ENCODE data around the gene NDE1. TPM values are rescaled to one million over a fixed set of nuclear protein-coding genes. Genes with fewer than 3 reads are reported as not detected.

The NDE1 gene
- total and polyA plus RNA-seq, 9 of the 15 experiments (the other 6 are each of a cell fraction or from before 2014, with no cell fraction given), result 3.1 to 59.9 (median 30.0) TPM

- Histone ChIP-seq H3K9me3 (replicated peaks; ENCODE audit: control insufficient read depth, insufficient read depth, low read depth, low read length) (no peaks in the 10 kb centered on the region), H3K4me3 (no peak overlapping the region), H3K36me3 (ENCODE audit: control insufficient read depth, insufficient read depth, low read length) (peaks cover 81% of the 10 kb centered on the region), H4K20me1 (replicated peaks; ENCODE audit: control insufficient read depth, insufficient read depth, low read length) (no peaks in the 10 kb centered on the region), H3K27me3 (ENCODE audit: control insufficient read depth in 2 of 2, insufficient read depth in 2 of 2, low read length in 2 of 2) (no peaks in the 10 kb centered on the region), H2AFZ (ENCODE audit: low read depth, low read length) (no peak overlapping the region), H3K4me1 (replicated peaks in 1 of 2; ENCODE audit: control insufficient read depth in 2 of 2, insufficient read depth in 2 of 2, low read length in 2 of 2) (no peaks in the 10 kb centered on the region), H3K9ac (ENCODE audit: insufficient read depth in 1 of 2, low read depth in 2 of 2, low read length in 2 of 2) (no peak overlapping the region), H3K27ac (ENCODE audit: extremely low read depth, low read depth, low read length) (no peak overlapping the region), H3K9me1 (ENCODE audit: control insufficient read depth, insufficient read depth, low read length) (no peaks in the 10 kb centered on the region), H3K4me2 (ENCODE audit: insufficient read depth, low read length) (no peak overlapping the region), H3K79me2 (ENCODE audit: control insufficient read depth, insufficient read depth, low read length) (no peaks in the 10 kb centered on the region)
- WGBS (ENCODE audit: insufficient coverage, low coverage, missing lambda C conversion rate), result 83% methylated on average over 7 of the region's 8 CpGs
- ATAC-seq, result no peak
- intact Hi-C loops (cut with micrococcal nuclease) (no loop called here), in situ Hi-C loops (cut with MboI) (no loop called here)
- no peak for FAIRE-seq
- BruUV-seq (replicated peaks), result no TSS peak
- no peak for DNase-seq (ENCODE audit: extremely low read depth in 1 of 4, low spot score in 3 of 4)
- TF ChIP-seq ZNF583 (CRISPR knock-in tag; IDR thresholded peaks at IDR 0.05), result no peak
- no peak for TF ChIP-seq REST (IDR thresholded peaks at IDR 0.05; ENCODE audit: borderline replicate concordance)
- TF ChIP-seq REST (CRISPR knock-in tag; IDR thresholded peaks at IDR 0.05; ENCODE audit: low read depth), result no peak
- TF ChIP-seq TCF7L2 (IDR thresholded peaks at IDR 0.05; ENCODE audit: low read depth, low read length), result no peak
- ChIA-PET POLR2A (interaction anchor here (0.8 to 2.1 kb wide), 5 partner anchors 9 to 133 kb away, joined by 3 to 8 read pairs (median 3); no protein-coding TSS in a partner anchor), CTCF (ENCODE audit: low intra/inter-chr PET ratio) (no interaction called here)
Observed at GRCh38 chr16:15621889-15622288, 28.2 kb upstream of the NDE1 start.
